ENCODE results near the gene NTF3.
"Not testable (repeated sequence)": the region's sequence is repeated elsewhere in the genome, so short reads cannot be mapped to it uniquely, and the experiment has no call there.

NTF3 gene

DNA sequence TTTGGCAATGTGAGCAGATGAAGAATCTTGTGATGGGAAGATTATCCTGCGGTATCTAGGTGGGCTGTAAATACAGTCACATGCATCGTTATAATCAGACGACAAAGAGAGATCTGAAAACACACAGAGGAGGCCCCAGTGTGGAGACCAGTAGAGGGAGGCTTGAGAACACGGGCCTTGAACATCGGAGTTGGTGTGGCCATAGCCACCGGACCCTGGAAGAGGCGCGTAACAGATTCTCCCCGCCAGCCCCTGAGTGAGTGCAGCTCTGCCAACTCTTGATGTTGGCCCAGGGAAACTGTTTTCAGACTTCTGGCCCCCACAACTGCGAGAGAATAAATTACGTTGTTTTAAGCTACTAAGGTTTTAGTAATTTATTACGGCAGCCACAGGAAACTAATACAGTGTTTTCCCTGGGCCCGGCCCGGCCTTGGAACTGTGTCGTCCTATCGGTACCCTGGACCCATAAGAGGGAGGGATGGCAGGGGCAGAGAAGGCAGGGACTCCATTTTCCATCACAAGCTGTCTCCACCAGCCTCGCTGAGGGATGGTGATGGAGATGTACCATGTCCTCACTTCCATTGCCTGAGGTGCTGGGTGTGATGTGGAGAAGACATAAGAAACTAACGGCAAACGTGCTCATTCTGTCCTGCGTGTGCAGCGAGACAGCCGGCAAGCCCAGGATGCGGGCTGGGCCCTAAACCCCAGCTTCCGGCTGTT, 91.6 kb downstream of the NTF3 start:
- no peak overlapping the region for H3K4me3 ChIP-seq

DNA sequence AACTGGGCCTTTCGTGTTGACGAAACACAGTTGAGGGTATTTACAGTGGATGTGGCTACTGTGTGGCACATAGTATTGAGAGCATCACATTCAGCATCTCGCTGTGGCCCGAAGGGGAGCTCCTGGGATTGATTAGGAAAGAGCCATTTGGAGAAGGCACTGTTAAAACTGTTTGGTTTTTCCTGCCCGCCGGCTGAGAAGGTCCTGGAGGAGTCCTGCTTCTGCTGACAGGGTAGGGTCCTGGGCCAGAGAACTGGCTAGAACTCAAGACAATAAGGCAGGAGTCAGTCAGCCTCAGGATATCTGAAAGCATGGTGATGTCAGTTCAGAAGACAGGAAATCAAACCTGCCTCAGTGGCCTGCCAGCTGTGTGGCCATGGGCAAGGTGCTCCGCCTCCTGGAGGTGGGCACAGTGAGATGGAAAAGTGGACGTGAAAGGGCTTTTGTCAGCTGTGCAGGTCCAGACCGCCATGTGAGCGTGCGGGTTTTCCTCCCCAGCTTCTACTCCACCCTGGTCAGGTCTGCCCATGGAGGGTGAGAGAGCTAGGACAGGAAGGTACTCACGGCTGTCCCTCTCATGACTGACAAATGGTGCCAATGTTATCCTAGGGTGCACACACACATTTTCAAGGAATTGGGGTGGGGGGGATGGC, 92.3 kb downstream of the NTF3 start:
- no peak overlapping the region for H3K4me3 ChIP-seq
- no peak overlapping the region for H3K27ac ChIP-seq

More for the DNA sequence above, 91.6 kb downstream of the NTF3 start:
- H3K27ac ChIP-seq = no peak overlapping the region

DNA sequence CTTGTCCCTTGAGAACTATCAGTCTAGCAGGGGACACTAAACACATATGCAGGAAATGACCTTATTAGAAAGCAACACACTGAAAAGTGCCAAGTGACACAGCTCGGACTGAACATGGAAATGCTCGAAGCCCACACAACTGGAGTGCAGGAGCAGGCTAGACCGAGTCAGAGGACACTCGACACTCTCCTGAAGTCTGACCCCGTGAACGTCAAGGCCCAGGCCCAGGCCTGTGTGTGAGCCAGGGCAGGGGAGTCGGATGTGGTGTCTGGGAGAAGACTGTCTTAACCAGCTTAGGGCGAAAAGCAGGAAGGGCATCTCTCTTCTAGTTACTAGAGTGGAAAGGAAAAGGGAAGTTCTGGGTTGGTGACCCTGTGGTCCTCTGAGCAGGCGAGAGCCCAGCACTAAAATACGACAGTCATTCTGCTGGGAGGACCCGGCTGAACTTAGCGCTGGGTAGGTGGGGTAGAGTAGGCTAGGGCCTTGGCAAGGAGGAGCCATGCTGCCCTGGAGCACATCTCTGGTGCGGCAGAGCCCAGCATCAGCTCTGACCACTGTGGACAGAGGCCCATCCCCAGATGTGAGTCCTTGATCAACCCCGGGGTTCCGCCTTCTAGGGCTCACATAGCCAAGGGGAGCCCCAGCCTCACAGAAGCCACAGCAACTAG, 93.0 kb downstream of the NTF3 start:
- H3K4me3 ChIP-seq = no peak overlapping the region
- H3K27ac ChIP-seq = no peak overlapping the region

DNA sequence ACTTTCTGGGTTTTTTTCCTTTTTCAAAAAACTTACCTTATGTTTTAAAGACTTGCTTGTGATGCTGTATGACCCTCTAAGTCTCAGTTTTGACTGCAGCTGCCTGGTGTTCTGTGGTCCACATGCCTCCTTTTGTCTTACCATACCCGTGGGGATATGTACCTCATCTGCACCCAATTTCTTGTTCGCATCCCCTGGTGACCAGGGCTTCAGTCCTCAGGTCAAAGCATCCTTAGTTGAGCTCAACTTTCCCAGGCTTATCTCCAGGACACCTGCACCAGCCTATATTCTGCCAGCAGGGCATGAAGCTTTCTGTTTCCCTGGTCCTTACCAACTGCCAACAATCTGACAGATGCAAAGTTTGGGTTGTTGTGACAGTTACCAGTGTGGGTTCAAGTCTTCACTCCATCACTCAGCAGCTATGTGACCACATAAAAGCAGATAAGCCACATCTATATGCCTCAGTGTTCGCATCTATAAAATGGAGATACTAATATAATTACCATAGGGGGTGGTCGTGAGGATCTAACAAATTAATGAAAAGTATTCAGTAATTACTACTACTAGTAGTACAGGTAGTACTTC, 94.0 kb downstream of the NTF3 start:
- Histone ChIP-seq H3K27ac (no peak overlapping the region), H3K4me3 (no peak overlapping the region)

DNA sequence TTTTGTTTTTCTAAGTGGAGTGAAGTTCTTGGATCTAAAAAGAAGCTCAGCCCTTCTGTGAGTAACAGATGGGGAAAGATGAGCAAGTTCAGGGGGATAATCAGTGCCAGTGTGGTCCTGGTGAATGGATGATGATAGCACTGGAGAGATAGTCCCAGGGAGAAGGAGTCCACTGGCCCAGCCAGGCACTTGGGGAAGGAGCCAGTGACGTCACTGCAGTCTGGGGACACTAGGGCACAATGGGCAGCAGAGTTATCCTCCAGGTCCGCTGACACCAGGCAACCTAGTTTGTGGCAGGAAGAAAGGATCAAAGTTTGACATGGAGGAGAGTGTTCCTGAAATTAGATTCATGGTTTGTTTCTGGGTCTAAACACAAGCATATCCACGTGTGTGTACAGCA, 101.5 kb downstream of the NTF3 start:
- no peak overlapping the region for H3K27ac ChIP-seq
- H3K4me3 ChIP-seq = no peak overlapping the region

DNA sequence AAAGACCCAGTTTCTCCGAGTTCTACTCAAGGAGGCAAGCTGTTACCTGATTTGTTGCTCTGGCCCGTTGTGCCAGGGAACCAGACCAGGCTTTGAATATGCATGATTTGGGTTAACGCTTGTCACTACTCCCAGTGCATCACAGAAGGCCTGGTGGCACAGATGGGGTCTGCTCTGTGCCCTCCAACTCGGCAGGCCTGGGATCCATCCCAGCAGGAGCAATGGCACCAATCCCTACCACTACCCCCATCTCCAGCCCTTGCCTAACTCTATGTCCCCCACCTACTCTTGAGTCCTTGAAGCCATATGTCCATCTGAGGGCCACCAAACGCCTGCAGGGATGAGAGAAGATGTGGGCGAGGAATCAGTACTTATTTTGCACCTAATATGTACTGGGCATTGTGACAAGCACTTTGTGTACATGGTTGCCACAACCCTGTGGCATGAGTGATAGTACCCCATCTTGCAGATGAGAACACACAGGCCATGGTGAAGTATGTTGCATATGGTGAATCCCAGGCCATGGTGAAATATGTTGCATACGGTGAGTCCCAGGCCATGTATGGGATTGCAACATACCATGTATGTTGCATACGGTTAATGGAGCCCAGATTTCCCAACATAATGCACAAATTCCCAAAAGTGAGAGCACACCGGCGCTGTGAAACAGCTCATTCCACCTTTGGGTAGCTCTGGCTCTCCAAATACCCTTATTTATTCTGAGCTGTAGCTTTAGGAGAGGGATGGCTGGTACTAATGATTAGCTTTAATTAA, 102.7 kb downstream of the NTF3 start:
- no peak overlapping the region for H3K27ac ChIP-seq
- no peak overlapping the region for H3K4me3 ChIP-seq

DNA sequence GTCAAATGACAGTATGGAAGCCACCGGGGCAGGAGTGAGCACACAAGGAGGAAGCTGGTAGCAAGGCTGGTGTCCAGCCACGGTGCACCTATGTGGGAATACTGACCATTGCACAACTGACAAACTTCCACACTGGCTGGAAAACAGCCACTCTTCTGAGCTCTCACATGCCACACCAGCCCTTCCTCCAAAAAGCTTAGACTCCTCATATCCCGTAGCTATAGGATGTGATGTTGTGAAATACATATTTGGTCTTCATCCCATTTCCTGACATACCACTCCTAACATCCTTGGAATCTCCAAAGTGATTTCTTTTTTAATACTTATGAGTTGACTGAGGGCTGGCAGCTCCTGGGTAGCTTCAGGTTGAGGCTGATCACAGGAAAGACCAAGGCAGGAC, 103.6 kb downstream of the NTF3 start:
- no peak overlapping the region for H3K27ac ChIP-seq
- H3K4me3 ChIP-seq = no peak overlapping the region

DNA sequence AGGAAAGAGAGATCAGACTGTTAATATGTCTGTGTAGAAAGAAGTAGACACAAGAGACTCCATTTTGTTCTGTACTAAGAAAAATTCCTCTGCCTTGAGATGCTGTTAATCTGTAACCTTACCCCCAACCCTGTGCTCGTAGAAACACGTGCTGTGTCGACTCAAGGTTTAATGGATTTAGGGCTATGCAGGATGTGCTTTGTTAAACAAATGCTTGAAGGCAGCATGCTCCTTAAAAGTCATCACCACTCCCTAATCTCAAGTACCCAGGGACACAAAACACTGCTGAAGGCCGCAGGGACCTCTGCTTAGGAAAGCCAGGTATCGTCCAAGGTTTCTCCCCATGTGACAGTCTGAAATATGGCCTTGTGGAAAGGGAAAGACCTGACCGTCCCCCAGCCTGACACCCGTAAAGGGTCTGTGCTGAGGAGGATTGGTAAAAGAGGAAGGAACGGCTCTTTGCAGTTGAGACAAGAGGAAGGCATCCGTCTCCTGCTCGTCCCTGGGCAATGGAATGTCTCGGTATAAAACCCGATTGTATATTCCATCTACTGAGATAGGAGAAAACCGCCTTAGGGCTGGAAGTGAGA, 105.2 kb downstream of the NTF3 start:
- not testable (repeated sequence) for H3K27ac ChIP-seq, H3K4me3 ChIP-seq

DNA sequence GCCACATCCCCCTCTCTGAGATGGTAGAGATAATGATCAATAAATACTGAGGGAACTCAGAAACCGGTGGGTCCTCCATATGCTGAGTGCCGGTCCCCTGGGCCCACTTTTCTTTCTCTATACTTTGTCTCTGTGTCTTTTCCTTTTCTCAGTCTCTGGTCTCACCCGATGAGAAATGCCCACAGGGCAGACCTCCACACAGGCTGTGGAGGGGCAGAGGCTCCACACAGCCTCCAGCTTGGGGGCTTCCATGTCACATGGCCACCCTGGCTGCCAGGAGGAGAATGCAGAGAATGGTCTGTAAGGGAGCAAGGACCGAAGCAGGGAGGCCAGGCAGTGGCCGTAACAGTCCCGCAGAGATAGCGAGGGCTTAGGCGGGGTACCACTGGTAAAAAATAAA, 105.9 kb downstream of the NTF3 start:
- Histone ChIP-seq H3K27ac (no peak overlapping the region), H3K4me3 (no peak overlapping the region)

Measured in skin epidermis (tissue), 12 donors.